Effector CD8-positive, alpha-beta T cell (primary cell): ENCODE measurements around the gene DYSF.

ENCODE experiments used
- DNase-seq: peaks from one replicate; lab custom pipeline; 2025; lab: John Stamatoyannopoulos, UW

DYSF gene

GRCh38 chr2:71614976-71615766 is 161.8 kb downstream of the DYSF start:
- no peak for DNase-seq

DNA sequence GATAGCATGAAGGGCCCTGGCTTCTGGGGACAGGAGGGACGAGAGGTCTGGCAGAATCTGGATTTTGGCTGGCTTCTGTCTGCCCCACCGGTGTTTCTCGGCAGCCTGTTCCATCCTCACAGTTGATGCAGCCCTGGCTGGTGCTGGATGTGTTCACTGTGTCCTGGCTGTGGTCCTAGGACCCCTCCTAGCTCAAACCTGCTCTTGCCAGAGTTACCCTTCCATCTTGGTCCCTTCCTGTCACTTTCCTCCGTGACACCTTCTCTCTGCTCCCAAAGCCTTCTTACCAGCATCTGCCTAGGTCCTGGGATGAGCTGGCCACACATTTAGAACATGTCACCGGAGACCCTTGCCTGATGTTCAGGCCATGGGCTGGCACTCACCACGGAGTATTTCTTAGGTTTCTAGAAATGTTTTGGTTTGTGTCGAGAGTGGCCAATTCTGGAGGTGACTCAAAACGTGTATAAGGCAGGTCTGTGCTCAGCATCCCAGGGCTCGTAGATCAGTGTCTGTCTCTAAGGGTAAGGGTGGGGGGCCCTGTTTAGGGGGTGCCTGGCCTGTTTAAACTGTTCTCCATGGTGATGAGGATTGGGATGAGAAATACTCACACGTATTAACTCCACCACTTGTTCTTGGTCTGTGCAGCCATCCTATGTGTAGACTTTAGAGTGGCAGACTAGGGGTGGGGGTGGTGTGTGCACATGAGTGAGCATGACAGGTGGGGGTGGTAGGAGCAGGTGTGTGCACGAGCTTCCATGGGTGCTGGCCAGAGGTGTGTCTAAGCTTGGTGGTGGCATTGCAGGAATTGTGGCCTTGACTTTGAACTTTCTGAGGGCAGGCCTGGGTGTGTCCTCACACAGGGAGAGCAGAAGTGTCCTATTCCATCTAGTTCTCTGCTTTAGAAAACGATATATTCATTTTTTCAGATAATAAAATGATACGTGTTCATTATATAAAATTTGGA is 162.7 kb downstream of the DYSF start:
- no peak for DNase-seq

GRCh38 chr2:71617266-71617665 is 163.9 kb downstream of the DYSF start:
- no peak for DNase-seq

GRCh38 chr2:71618327-71619113 is 165.2 kb downstream of the DYSF start:
- DNase-seq: no peak

DNA sequence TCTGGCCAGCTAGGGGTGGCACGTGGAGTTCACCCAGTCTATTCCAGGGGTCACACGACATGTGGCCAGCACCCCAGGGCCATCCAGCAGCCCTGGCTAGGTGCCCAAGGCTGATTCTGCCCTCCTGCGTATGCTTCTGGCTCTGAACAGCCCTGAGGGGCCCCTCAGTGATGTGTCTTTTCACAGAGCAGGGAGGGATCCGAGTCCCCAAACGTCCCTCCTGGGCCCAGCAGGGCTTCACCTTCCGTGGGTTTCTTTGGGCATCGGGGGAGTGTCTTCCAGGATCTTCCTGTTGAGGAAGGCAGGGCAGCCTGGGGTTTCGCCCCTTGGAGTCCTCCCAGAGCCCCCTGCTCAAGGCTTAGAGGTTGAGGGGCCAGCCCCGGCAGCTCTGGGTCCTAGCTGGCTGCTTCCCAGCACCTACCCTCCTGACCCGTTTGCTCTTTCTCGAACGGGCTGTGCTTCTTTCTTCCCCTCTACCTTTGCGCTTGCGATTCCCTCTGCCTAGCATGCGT is 165.9 kb downstream of the DYSF start:
- DNase-seq: no peak

DNA sequence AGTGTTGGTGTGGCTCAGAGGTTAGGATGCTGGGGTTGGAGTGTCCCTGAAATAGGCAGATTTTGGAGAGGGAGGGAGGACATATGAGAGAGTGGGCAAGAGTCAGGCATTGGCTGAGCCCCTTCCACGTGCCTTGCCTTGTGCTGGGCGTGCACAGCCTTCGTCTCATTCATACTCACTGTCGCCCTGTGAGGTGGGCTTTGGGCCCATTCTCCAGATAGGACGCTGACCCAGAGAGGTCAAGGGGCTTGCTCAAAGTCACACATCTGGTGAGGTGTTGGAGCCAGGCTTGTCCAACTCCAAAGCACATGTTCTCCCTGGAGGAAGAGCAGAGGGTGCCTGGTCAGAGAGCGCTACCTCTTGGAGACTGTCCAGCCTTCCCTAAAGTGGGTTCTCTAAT is 166.8 kb downstream of the DYSF start:
- no peak for DNase-seq

GRCh38 chr2:71620851-71621251 is 167.5 kb downstream of the DYSF start:
- no peak for DNase-seq

DNA sequence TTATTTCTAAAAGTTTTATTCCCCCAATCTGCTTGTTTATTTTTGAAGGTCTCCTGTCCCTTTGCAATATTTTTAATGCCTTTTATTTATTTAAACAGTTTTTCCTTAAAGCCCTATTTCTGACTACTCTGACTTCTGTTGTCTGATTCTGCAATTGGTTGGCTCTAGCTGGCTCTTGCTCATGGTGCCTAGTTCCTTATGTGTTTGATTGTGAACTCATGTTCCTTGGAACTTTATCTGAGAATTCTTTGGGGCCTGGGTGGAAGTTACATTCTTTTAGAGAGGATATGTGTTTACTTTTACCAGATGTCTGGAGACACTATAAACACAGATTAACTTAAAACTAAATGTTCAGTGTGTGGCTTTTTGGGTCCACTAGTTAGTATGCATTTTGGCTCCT is 175.9 kb downstream of the DYSF start:
- no peak for DNase-seq

DNA sequence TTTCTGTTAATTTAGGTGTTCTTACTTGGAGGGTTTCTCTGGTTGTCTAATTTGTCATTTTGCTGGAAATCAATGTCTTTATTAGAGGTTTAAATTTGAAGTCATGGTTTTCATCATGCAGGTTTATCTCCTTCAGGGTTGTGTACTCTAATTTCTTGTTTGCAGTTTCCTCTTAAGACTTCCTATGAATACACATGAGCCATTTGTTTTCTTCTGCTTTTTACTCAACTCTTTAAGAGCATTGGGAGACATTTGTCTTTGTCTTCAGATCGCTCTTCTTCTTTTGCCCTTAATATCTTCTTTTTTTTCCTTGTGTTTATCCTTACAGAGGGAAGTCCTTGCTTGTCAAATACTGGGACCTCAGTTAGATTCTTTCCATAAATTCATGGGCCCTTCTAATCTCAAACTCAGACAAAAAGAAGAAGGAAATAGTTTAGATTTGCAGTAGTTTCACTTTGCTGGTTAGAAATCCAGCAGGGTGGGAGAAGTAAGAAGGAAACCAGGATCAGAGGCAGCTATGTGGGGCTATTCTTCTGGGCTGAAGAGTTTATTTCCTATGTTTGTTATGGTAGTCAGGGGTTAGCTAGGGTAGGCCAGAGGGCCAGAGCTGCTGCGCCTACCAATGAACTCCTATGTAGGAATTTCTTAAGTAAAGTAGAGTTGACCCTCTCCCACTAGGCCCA is 176.6 kb downstream of the DYSF start:
- no peak for DNase-seq

GRCh38 chr2:71630454-71631328 is 177.3 kb downstream of the DYSF start:
- DNase-seq: no peak

- DNase-seq: no peak
These were observed 178.1 kb downstream of the DYSF start for GRCh38 chr2:71631411-71631931.

DNA sequence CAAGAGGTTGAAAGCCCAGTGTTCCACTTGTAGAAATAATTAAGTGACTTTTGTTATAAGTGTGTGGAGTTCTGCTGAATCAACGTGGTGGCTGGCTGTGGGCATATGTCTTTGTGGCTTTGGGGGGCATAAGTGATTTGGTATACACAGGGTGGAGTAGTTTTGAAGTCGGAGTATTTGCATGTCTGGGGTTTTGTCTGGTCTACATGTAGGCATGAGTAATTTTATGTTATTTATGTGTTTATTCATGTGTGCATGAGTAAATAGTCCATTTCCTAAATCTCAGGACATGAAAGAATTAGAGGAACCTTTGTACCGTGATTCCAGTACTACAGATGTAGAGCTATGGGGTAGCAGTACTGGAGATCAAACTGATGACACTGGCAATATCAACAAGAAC is 179.7 kb downstream of the DYSF start:
- DNase-seq: no peak

DNA sequence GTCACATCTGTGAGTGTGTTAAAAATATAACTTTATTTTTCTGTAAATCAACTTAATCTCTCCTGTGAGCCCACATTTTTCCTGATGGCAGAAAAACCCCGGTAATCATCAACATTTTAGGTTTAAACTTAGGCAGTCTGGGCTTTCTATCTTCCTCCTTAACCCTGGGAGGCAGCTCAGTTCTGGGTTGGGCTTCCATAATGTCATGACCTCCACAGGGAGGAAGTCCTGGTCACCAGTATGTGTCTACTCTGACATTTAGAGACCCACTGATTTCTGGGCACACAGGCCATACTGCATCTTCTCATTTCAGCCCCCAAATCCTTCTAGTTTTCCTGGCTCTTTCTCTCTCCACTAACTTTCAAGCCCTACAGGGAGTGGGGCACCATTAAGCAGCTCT is 181.2 kb downstream of the DYSF start:
- DNase-seq: no peak

GRCh38 chr2:71635798-71636197 is 182.4 kb downstream of the DYSF start:
- DNase-seq: no peak

GRCh38 chr2:71637168-71637567 is 183.8 kb downstream of the DYSF start:
- no peak for DNase-seq

GRCh38 chr2:71637736-71638135 is 184.4 kb downstream of the DYSF start:
- no peak for DNase-seq

DNA sequence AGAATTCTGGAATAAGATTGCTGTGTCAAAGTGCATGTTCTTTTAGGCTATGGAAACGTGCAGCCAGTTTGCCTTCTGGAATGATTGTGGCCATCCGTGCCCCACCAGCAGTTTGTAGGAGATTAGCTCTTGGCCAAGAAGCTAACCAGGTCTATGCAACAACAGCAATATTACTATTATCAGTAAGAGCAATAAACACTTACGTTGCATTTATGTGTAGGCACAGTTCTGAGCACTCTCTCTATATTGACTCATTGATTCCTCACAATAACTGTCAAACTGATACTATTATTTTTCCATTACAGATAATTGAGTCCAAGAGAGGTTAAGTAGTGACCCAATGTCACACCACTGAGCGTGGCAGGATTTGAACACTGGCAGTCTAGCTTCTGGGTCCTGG is 186.4 kb downstream of the DYSF start:
- no peak for DNase-seq

DNA sequence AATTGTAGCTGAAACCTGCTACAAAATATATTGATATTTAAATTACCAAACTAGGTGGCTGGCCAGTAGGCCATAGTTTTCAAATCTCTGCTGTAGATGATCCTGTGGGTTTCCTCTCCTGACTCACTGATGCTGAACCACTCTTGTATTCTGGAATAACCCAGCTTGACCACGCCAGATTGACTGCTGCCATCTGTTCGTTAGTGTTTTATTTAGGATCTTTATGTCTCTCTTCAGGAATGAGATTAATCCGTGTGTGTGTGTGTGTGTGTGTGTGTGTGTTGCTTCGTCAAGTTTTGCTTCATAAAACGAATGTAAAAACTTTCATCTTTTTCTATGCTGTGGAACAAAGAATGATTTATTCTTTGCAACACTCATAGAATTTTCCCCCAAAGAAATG is 187.1 kb downstream of the DYSF start:
- DNase-seq: no peak

- no peak for DNase-seq
These were observed 190.5 kb downstream of the DYSF start for GRCh38 chr2:71643674-71644357.

- no peak for DNase-seq
These were observed 192.7 kb downstream of the DYSF start for GRCh38 chr2:71646028-71646427.
